H9 (cell line): ENCODE data around the gene CAMTA1. TPM values are rescaled to one million over a fixed set of nuclear protein-coding genes. Genes with fewer than 3 reads are reported as not detected.
A peak's percentile ranks its signal among the peaks of the same experiment; 100 is the strongest.

ENCODE experiments used
- DNase-seq: peaks from one replicate; pipeline ENCODE4 v3.0.0-alpha.2; 2017
- H2AFZ ChIP-seq: one replicate; pipeline ENCODE4 v1.6.1; 2013; ENCODE audit warnings: mild to moderate bottlenecking, low read length, control low read depth, moderate library complexity
- H2AK5ac ChIP-seq: 2 replicates; pipeline ENCODE4 v1.6.1; 2013; ENCODE audit warnings: low read length, control low read depth, mixed read lengths; ENCODE audit not compliant: insufficient read length
- H2BK120ac ChIP-seq: one replicate; pipeline ENCODE4 v1.6.1; 2013; ENCODE audit warnings: low read depth, mild to moderate bottlenecking, low read length, control low read depth, inconsistent platforms; ENCODE audit not compliant: poor library complexity, severe bottlenecking
- H2BK12ac ChIP-seq: 2 replicates; pipeline ENCODE4 v1.6.1; 2013; ENCODE audit warnings: low read length, control low read depth, mixed read lengths, low read depth; ENCODE audit not compliant: insufficient read length
- H2BK15ac ChIP-seq: 2 replicates; pipeline ENCODE4 v1.6.1; 2013; ENCODE audit warnings: low read depth, low read length, control low read depth
- H2BK20ac ChIP-seq: one replicate; pipeline ENCODE4 v1.6.1; 2013; ENCODE audit warnings: low read depth, mild to moderate bottlenecking, low read length, control low read depth, inconsistent platforms; ENCODE audit not compliant: poor library complexity, severe bottlenecking
- H2BK5ac ChIP-seq: 2 replicates; pipeline ENCODE4 v1.6.1; 2013; ENCODE audit warnings: low read length, control low read depth, mixed read lengths; ENCODE audit not compliant: insufficient read length
- H3K14ac ChIP-seq: 2 replicates; pipeline ENCODE4 v1.6.1; 2013; ENCODE audit warnings: low read length, control low read depth; ENCODE audit not compliant: insufficient read depth
- H3K18ac ChIP-seq: 2 replicates; pipeline ENCODE4 v1.6.1; 2013; ENCODE audit warnings: low read depth, mild to moderate bottlenecking, mixed read lengths, low read length, control low read depth; ENCODE audit not compliant: insufficient read length
- H3K23ac ChIP-seq: 2 replicates; pipeline ENCODE4 v1.6.1; 2013; ENCODE audit warnings: low read length, control low read depth, mixed read lengths, low read depth; ENCODE audit not compliant: insufficient read length
- H3K23me2 ChIP-seq: 2 replicates; pipeline ENCODE4 v1.6.1; 2013; ENCODE audit warnings: low read depth, mild to moderate bottlenecking, mixed read lengths, low read length, control low read depth; ENCODE audit not compliant: insufficient read length, poor library complexity, severe bottlenecking
- H3K27ac ChIP-seq: 2 replicates; pipeline ENCODE4 v1.5.1; 2013; ENCODE audit warnings: low read length, control low read depth, mixed read lengths, low read depth; ENCODE audit not compliant: insufficient read length
- H3K27me3 ChIP-seq: 2 replicates; pipeline ENCODE4 v1.6.1; 2013; ENCODE audit warnings: low read length, control low read depth, inconsistent platforms; ENCODE audit not compliant: insufficient read depth
- H3K4ac ChIP-seq: 2 replicates; pipeline ENCODE4 v1.6.1; 2013; ENCODE audit warnings: low read depth, mild to moderate bottlenecking, control low read depth, inconsistent platforms, low read length, moderate library complexity
- H3K4me1 ChIP-seq: 2 replicates; pipeline ENCODE4 v1.6.1; 2013; ENCODE audit warnings: low read length, control low read depth, inconsistent platforms; ENCODE audit not compliant: insufficient read depth
- H3K4me2 ChIP-seq: 2 replicates; pipeline ENCODE4 v1.6.1; 2013; ENCODE audit warnings: low read length, control low read depth, mixed read lengths; ENCODE audit not compliant: insufficient read length, insufficient read depth
- H3K56ac ChIP-seq: 2 replicates; pipeline ENCODE4 v1.6.1; 2013; ENCODE audit warnings: low read depth, mild to moderate bottlenecking, mixed read lengths, low read length, control low read depth; ENCODE audit not compliant: insufficient read length
- H3K79me1 ChIP-seq: 2 replicates; pipeline ENCODE4 v1.6.1; 2013; ENCODE audit warnings: low read depth, mild to moderate bottlenecking, moderate library complexity, low read length, control low read depth, inconsistent platforms; ENCODE audit not compliant: insufficient read depth, poor library complexity, severe bottlenecking
- H3K79me2 ChIP-seq: 2 replicates; pipeline ENCODE4 v1.6.1; 2013; ENCODE audit warnings: low read length, control low read depth, inconsistent platforms; ENCODE audit not compliant: insufficient read depth
- H3K9ac ChIP-seq: 2 replicates; pipeline ENCODE4 v1.6.1; 2013; ENCODE audit warnings: low read length, control low read depth, mixed read lengths; ENCODE audit not compliant: insufficient read length; ENCODE audit errors: extremely low read depth
- H3K9me3 ChIP-seq: one replicate; pipeline ENCODE4 v1.6.1; 2013; ENCODE audit warnings: low read depth, low read length, inconsistent platforms; ENCODE audit not compliant: control insufficient read depth
- H3T11ph ChIP-seq: one replicate; pipeline ENCODE4 v1.6.1; 2013; ENCODE audit warnings: mild to moderate bottlenecking, low read length, control low read depth, inconsistent platforms
- H4K20me1 ChIP-seq: one replicate; pipeline ENCODE4 v1.6.1; 2013; ENCODE audit not compliant: control insufficient read depth, insufficient read length, insufficient read depth
- H4K5ac ChIP-seq: 2 replicates; pipeline ENCODE4 v1.6.1; 2013; ENCODE audit warnings: low read depth, mild to moderate bottlenecking, mixed read lengths, low read length, control low read depth; ENCODE audit not compliant: insufficient read length
- H4K8ac ChIP-seq: replicated peaks from 2 replicates; pipeline ENCODE4 v1.6.1; 2013; ENCODE audit warnings: low read length, control low read depth, mixed read lengths, low read depth; ENCODE audit not compliant: insufficient read length
- H4K91ac ChIP-seq: 2 replicates; pipeline ENCODE4 v1.6.1; 2013; ENCODE audit warnings: low read depth, mild to moderate bottlenecking, moderate library complexity, mixed read lengths, low read length, control low read depth; ENCODE audit not compliant: insufficient read length
- H3K27ac Mint-ChIP-seq, 3 experiments: 2 replicates in 2 of 3; 3 replicates in 1 of 3; pipeline ENCODE4 v1.8.0; 2020 to 2021; ENCODE audit warnings: mixed read lengths in 3 of 3, mild to moderate bottlenecking in 1 of 3, moderate library complexity in 1 of 3
- H3K27me3 Mint-ChIP-seq: 2 replicates; pipeline ENCODE4 v1.8.0; 2021; ENCODE audit warnings: low read depth, mild to moderate bottlenecking, moderate library complexity, mixed read lengths
- H3K36me3 Mint-ChIP-seq, 3 experiments: 2 replicates in 2 of 3; 3 replicates in 1 of 3; pipeline ENCODE4 v1.8.0; 2020 to 2021; ENCODE audit warnings: low read depth in 3 of 3, mixed read lengths in 3 of 3; ENCODE audit not compliant: insufficient read depth in 1 of 3
- H3K4me1 Mint-ChIP-seq, 2 experiments: 2 replicates each; pipeline ENCODE4 v1.8.0; 2020; ENCODE audit warnings: mixed read lengths in 2 of 2
- H3K4me3 Mint-ChIP-seq, 2 experiments: 2 replicates in 1 of 2; 3 replicates in 1 of 2; pipeline ENCODE4 v1.8.0; 2020 to 2021; ENCODE audit warnings: mild to moderate bottlenecking in 2 of 2, mixed read lengths in 2 of 2, moderate library complexity in 1 of 2
- H3K9me3 Mint-ChIP-seq, 2 experiments: 2 replicates in 1 of 2; 3 replicates in 1 of 2; pipeline ENCODE4 v1.8.0; 2020; ENCODE audit warnings: mild to moderate bottlenecking in 2 of 2, mixed read lengths in 2 of 2, moderate library complexity in 1 of 2
- WGBS: extraction: QIAGEN DNeasy Blood & Tissue Kit; methylation state at CpG from one replicate; pipeline ENCODE4 v1.1.7; 2013; ENCODE audit warnings: missing lambda C conversion rate, low lambda C conversion rate, mixed read lengths; ENCODE audit not compliant: insufficient read length; ENCODE audit errors: extremely low coverage; 5-methylcytosine and 5-hydroxymethylcytosine counted together
- total RNA-seq: library from RNA; stranded (reverse); gene quantifications from 2 replicates; pipeline ENCODE4 v1.2.1, GENCODE V29; 2021
- TF ChIP-seq, protein P1 (sequence below): fragments of 200-600 bp; sonication (generic); conservative IDR thresholded peaks from 3 replicates; pipeline ENCODE4 v1.8.0; 2021; ENCODE audit warnings: antibody characterized with exemption, mild to moderate bottlenecking

CAMTA1 gene
- total RNA-seq, 1 experiment from 2014 or later, result 115 TPM

GRCh38 chr1:7454052-7454815, 669.0 kb downstream of the CAMTA1 start:
- Histone ChIP-seq H3K27ac (no peak overlapping the region), H4K91ac (no peak overlapping the region), H3K9me3 (no peaks in the 10 kb centered on the region), H3K27me3 (no peaks in the 10 kb centered on the region), H4K5ac (no peak overlapping the region), H2BK5ac (no peak overlapping the region), H3K14ac (no peak overlapping the region; the same call in 1 of the 2 replicates), H3T11ph (no peak overlapping the region), H3K23me2 (no peaks in the 10 kb centered on the region), H3K4me2 (no peak overlapping the region), H3K23ac (no peak overlapping the region), H2BK20ac (no peak overlapping the region), H4K20me1 (no peaks in the 10 kb centered on the region), H3K18ac (no peak overlapping the region), H2AK5ac (no peak overlapping the region), H2BK120ac (no peak overlapping the region), H3K79me2 (no peaks in the 10 kb centered on the region), H3K56ac (no peak overlapping the region), H3K4me1 (no peaks in the 10 kb centered on the region; the same call in 1 of the 2 replicates), H2AFZ (no peak overlapping the region), H3K79me1 (no peaks in the 10 kb centered on the region), H4K8ac (no peak overlapping the region), H3K4ac (no peak overlapping the region), H2BK12ac (no peak overlapping the region), H2BK15ac (no peak overlapping the region), H3K9ac (no peak overlapping the region)
- peaks cover 16 to 51% of the 10 kb centered on the region in 2 experiments for H3K4me1 Mint-ChIP-seq
- 0 out of 7 replicates have a peak overlapping the region, but pooled peaks of 1 of the 3 experiments have one; percentile 10 for H3K27ac Mint-ChIP-seq
- H3K9me3 Mint-ChIP-seq, result no peaks in the 10 kb centered on the region
- no CpG with 5 or more reads among the region's 19 CpGs for WGBS
- peaks cover 2% of the 10 kb centered on the region; the same call in 1 of the 2 replicates for H3K27me3 Mint-ChIP-seq
- TF ChIP-seq, protein P1, sequence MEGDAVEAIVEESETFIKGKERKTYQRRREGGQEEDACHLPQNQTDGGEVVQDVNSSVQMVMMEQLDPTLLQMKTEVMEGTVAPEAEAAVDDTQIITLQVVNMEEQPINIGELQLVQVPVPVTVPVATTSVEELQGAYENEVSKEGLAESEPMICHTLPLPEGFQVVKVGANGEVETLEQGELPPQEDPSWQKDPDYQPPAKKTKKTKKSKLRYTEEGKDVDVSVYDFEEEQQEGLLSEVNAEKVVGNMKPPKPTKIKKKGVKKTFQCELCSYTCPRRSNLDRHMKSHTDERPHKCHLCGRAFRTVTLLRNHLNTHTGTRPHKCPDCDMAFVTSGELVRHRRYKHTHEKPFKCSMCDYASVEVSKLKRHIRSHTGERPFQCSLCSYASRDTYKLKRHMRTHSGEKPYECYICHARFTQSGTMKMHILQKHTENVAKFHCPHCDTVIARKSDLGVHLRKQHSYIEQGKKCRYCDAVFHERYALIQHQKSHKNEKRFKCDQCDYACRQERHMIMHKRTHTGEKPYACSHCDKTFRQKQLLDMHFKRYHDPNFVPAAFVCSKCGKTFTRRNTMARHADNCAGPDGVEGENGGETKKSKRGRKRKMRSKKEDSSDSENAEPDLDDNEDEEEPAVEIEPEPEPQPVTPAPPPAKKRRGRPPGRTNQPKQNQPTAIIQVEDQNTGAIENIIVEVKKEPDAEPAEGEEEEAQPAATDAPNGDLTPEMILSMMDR, result peak; percentile 59
- no peak overlapping the region for H3K4me3 Mint-ChIP-seq
- H3K36me3 Mint-ChIP-seq, result no peaks in the 10 kb centered on the region
- peak; percentile 45 for DNase-seq
